Prostate gland (tissue), 2 donors: ENCODE results near the gene IKZF1. TPM values are rescaled to one million over a fixed set of nuclear protein-coding genes. Genes with fewer than 3 reads are reported as not detected.

Experiments used
- DNase-seq: peaks from one replicate; pipeline ENCODE4 v3.0.0-alpha.2; 2019; ENCODE audit warnings: low spot score
- H3K27ac ChIP-seq, 2 donors: fragments of 200-600 bp; sonication (generic); 2 replicates each; pipeline ENCODE4 v1.5.1; 2017 to 2019
- H3K27me3 ChIP-seq: fragments of 200-600 bp; sonication (generic); replicated peaks from 2 replicates; pipeline ENCODE4 v1.5.1; 2019; ENCODE audit not compliant: insufficient read depth
- H3K36me3 ChIP-seq, 2 donors: fragments of 200-600 bp; sonication (generic); 1 replicate in 1 of 2; 2 replicates in 1 of 2; pipeline versions ENCODE4 v1.5.1 to v1.8.1; 2017 to 2019
- H3K4me1 ChIP-seq: fragments of 200-600 bp; sonication (generic); replicated peaks from 2 replicates; pipeline ENCODE4 v1.5.1; 2019
- H3K4me3 ChIP-seq, 2 donors: fragments of 200-600 bp; sonication (generic); 2 replicates each; pipeline ENCODE4 v1.5.1; 2017 to 2019
- H3K9me3 ChIP-seq: fragments of 200-600 bp; sonication (generic); 2 replicates; pipeline ENCODE4 v1.5.1; 2017
- POLR2A ChIP-seq: fragments of 450-650 bp; IDR thresholded peaks from one replicate; pipeline ENCODE4 v1.6.1; 2016; ENCODE audit warnings: antibody characterized with exemption, mild to moderate bottlenecking
- POLR2AphosphoS5 ChIP-seq: sonication (generic); formaldehyde crosslinking; IDR thresholded peaks from one replicate; pipeline ENCODE4 v1.6.1; 2017; ENCODE audit warnings: antibody characterized with exemption
- WGBS: methylation state at CpG from one replicate; pipeline ENCODE4 v1.1.5; 2018; 5-methylcytosine and 5-hydroxymethylcytosine counted together
- intact Hi-C: fragments of 100-400 bp; cut with DNase I; formaldehyde crosslinking; loops from one replicate; pipeline ENCODE4 v1.14.2; 2022
- total RNA-seq, 2 donors: library from RNA; depleted of rRNA; stranded (reverse); fragments of >200 nt; gene quantifications; one replicate each; pipeline ENCODE4 v1.1.0, GENCODE V29; 2016
- TF ChIP-seq, protein P1 (sequence below), 4 experiments: fragments of 200-600 bp in 2 of 4; fragments of 450-650 bp in 2 of 4; sonication (generic) in 2 of 4; IDR thresholded peaks; 1 replicate in 3 of 4; 2 replicates in 1 of 4; pipeline ENCODE4 v1.5.1; 2016 to 2019; ENCODE audit warnings: antibody characterized with exemption in 4 of 4, mild to moderate bottlenecking in 2 of 4, moderate library complexity in 2 of 4

The IKZF1 gene
- total RNA-seq, 2 donors from 2014 or later, result 2.7 to 7.7 TPM

DNA sequence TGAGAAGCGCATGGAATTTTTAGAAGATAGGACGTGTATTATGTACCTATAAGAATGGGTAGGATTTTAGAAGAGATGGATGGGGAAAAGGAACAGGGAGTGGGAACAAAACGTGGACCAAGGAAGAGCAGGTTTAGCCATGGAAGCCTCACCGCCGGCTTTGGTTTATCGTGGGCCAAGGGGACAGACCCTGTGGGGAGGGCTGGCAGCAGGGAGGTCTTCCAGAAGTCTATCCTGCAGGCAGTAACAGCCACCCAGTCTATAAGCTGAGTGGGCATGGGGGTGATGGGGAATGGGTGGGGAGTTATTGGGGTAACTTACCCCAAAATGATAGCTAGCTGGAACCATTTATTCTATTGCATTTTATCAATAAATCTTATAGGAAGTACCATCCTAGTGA lies 44.9 kb downstream of the IKZF1 start:
- Histone ChIP-seq H3K27me3 (no peaks in the 10 kb centered on the region), H3K4me1 (no peaks in the 10 kb centered on the region), H3K27ac (no peak overlapping the region), H3K36me3 (no peaks in the 10 kb centered on the region), H3K9me3 (no peaks in the 10 kb centered on the region), H3K4me3 (no peak overlapping the region)
- WGBS, result 93% methylated on average over 6 of the region's 6 CpGs
- DNase-seq, result no peak
- intact Hi-C loops, result no loop called here
- TF ChIP-seq, protein P1, sequence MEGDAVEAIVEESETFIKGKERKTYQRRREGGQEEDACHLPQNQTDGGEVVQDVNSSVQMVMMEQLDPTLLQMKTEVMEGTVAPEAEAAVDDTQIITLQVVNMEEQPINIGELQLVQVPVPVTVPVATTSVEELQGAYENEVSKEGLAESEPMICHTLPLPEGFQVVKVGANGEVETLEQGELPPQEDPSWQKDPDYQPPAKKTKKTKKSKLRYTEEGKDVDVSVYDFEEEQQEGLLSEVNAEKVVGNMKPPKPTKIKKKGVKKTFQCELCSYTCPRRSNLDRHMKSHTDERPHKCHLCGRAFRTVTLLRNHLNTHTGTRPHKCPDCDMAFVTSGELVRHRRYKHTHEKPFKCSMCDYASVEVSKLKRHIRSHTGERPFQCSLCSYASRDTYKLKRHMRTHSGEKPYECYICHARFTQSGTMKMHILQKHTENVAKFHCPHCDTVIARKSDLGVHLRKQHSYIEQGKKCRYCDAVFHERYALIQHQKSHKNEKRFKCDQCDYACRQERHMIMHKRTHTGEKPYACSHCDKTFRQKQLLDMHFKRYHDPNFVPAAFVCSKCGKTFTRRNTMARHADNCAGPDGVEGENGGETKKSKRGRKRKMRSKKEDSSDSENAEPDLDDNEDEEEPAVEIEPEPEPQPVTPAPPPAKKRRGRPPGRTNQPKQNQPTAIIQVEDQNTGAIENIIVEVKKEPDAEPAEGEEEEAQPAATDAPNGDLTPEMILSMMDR (IDR thresholded peaks at IDR 0.05), result no peak
- TF ChIP-seq POLR2AphosphoS5, result no peak
- no peak for TF ChIP-seq POLR2A

DNA sequence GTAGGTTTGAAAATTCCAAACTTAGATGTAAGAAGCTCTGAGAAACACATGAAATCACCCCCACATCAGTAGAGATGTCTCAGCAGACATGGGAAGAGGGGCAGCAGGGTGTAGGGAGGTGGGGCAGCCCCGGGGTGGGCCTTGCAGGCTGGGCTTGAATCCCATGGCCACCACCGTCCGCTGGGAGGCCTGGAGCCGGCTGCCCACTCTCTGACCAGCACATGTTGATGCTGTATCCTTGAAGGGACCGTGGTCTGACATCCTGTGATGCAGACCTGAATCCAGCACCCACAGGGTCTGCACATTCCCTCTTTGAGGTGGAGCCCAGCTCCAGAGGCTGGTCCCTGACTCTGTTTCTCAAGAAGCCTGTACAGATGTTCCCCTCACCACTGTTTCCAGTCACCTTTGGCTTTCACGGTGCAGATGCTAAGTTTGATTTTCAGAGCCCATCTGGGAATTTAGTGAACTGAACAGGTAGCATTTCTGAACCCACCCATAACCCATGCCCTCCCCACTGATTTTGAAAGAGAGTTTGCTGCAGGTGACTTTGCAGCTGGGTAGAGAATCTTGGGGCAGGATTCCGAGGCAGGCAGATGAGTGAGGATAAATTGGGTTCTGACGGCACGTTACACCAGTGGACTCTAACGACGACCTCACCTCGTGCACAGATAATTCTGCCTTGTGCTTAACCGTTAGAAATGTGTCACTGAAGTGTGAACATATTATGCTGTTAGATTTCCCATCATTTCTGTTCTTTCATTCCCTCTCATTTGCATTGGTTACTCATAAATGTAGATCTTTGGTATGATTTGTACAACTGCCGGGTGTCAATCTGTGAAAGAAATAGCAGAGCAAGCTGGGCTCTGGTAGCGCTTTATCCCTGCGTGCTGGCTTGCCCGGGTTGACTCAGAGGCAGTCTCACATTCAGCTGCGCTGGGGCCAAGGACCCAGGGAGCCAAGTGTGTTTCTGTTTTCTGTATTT lies 45.7 kb downstream of the IKZF1 start:
- Histone ChIP-seq H3K4me1 (no peaks in the 10 kb centered on the region), H3K27ac (no peak overlapping the region), H3K4me3 (no peak overlapping the region), H3K36me3 (no peaks in the 10 kb centered on the region), H3K9me3 (no peaks in the 10 kb centered on the region), H3K27me3 (no peaks in the 10 kb centered on the region)
- DNase-seq, result no peak
- intact Hi-C loops, result no loop called here
- TF ChIP-seq, protein P1 (IDR thresholded peaks at IDR 0.05), result no peak
- TF ChIP-seq POLR2AphosphoS5 (no peak), POLR2A (no peak)
- WGBS, result 80% methylated on average over 18 of the region's 18 CpGs

DNA sequence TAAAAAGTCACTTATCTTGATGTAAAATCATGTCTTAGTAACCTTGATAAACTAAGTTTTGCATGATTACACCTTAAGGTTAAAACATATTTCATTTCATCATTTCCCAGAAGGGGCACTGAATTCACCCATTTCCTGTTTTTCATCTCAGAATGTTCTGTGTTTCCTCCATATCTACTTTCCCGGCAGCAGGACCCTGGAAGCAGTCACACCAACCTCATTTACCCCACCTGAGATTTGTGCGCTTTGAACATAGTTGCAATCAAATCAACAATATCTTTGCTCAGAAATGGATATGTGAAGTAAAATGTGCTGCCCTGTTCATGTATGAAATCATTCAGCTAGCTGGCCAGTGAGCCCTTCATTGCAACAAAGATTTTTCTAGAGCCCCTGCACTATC lies 46.8 kb downstream of the IKZF1 start:
- DNase-seq, result no peak
- 80% methylated on average over 2 of the region's 2 CpGs for WGBS

DNA sequence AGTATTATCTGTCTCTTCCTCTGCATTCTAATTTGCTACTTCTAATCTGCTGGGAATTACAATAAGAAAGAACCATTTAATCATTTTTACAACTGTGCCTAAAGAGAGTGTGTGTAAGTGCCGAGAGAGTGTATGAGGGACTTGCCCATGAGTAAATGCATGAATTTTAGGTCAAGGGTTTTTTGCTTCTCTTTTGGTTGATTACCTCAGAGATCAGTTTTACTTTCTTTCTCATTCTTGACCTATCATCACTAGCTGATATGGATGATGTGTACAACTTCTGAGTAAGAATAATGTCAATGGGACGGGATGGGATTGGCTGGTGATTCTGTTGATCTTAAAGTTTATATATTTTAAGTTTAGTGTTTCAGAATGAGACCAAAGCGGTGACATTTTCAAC lies 47.8 kb downstream of the IKZF1 start:
- 79% methylated on average over 3 of the region's 3 CpGs for WGBS
- Histone ChIP-seq H3K9me3 (no peaks in the 10 kb centered on the region), H3K4me1 (no peaks in the 10 kb centered on the region), H3K27ac (no peak overlapping the region), H3K27me3 (no peaks in the 10 kb centered on the region), H3K4me3 (no peak overlapping the region), H3K36me3 (no peaks in the 10 kb centered on the region)
- TF ChIP-seq, protein P1 (IDR thresholded peaks at IDR 0.05), result no peak
- TF ChIP-seq POLR2AphosphoS5 (no peak), POLR2A (no peak)
- intact Hi-C loops, result no loop called here
- no peak for DNase-seq

More for the DNA sequence above, 46.8 kb downstream of the IKZF1 start:
- TF ChIP-seq, protein P1 (IDR thresholded peaks at IDR 0.05), result no peak
- TF ChIP-seq POLR2AphosphoS5 (no peak), POLR2A (no peak)
- intact Hi-C loops, result no loop called here
- Histone ChIP-seq H3K27ac (no peak overlapping the region), H3K27me3 (no peaks in the 10 kb centered on the region), H3K36me3 (no peaks in the 10 kb centered on the region), H3K9me3 (no peaks in the 10 kb centered on the region), H3K4me3 (no peak overlapping the region), H3K4me1 (no peaks in the 10 kb centered on the region)

DNA sequence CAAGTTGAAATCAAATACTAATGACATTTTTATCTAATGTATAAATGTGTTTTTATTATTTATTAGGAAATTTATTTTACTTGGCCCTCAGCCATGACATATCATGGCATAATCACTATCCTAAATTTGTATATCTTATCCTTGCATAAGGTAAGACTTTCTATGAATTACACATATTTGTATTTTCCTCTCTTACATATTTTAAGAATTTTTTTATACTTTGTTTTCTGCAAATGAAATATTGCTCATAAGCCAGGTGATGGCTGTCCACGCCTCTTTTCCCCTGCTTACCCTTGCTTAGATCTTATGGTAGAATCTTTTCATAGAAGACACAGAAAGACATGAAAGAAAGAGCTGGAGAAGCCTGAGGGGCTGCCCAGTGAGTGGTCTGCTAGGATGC lies 48.2 kb downstream of the IKZF1 start:
- 91% methylated on average over 1 of the region's 1 CpG for WGBS
- Histone ChIP-seq H3K27ac (no peak overlapping the region), H3K27me3 (no peaks in the 10 kb centered on the region), H3K4me3 (no peak overlapping the region), H3K4me1 (no peaks in the 10 kb centered on the region), H3K9me3 (no peaks in the 10 kb centered on the region), H3K36me3 (no peaks in the 10 kb centered on the region)
- intact Hi-C loops, result no loop called here
- TF ChIP-seq POLR2A, result no peak
- TF ChIP-seq, protein P1 (IDR thresholded peaks at IDR 0.05), result no peak
- no peak for TF ChIP-seq POLR2AphosphoS5
- no peak for DNase-seq
